ENCODE measurements around the gene MIX23. TPM values are rescaled to one million over a fixed set of nuclear protein-coding genes. Genes with fewer than 3 reads are reported as not detected.

Gene MIX23
- 92.6 and 114 TPM in 2 replicates for total RNA-seq (2014; rRNA removed; shearing (Covaris generic))

DNA sequence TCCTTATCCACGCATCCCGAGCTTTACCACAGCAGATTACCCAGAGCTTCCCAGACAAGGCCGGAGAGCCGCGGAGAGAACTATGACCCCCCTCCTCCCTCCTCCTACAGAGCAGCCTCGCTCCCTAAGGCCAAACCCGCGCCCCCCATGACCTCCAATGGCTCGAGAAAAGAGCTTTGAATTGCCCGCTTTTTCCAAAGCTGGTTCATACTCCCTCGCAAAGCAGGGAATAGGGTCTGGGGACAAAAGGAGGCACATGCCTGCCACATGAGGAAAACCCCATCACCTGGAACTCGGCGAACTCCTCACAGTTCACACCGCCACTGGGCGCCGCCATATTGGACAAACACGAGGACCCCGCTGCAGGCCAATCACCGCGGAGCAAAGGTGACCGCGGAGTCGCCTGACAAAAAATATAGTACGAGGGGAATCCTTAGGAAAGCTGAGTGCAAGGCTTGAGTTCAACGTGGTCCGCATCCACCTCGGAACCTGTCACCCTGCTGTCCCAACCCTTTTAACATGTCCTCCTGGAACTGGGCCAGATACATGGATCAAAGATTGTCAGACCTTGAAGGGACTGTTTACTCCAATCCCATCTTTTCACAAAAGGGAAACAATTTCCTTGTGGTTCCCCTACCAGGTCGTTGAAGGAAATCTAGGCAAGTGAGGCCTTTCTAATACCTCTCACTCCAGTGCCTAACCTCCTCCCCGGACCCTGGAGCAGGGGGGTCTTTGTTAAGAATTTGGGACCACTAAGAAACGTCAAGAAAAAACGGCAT is at the start of gene MIX23:
TSS of gene MIX23 (minus strand) at position 344 of the 779 bp plus-strand sequence. CDS start at position 337, 7 bp downstream.

DNA sequence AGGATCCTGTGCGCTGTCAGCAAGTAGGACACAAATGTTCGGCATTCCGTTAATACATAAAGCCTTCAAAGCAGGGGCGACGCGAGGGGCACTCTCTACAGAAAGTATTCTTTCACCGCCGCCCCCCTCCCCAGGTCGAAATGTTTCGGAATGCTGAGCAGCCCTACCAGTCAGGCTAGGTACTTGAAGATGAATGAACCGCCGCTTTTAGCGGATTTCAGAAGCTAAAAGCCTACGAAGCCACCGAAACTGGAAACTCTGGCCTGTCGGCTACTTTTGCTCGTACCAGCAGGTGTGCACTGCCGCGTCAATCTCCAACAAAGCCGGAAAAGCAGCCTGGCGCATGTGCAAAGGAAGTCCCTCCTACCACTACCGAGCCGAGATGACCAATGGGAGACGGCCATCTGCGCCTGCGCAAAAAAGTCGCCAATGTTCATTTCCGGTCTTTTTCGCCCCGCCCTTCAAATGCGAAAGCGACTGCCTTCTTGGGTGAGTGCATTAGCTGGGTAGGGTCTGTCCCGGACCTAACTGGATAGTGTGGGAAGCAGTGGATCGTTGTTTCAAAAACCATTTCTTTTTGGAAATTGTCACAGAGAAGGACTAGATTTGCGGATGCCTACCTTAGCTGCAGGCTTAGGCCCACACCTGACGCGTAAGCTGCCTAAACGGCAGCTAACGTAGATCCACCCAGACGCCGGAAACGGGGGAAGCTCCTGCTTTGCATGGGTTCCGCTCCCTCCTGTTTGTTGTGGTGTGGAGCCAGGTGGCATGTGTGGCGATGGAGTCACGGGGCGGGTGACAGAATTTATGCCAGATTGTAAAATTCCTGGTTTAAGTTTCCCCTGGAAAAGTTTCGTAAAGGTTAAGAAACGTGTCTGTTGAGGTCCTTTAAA is 33.0 kb upstream of the MIX23 start, which contains the start of gene WDR5B:
TSS of gene WDR5B (minus strand) at position 301 of the 893 bp plus-strand sequence. CDS start 534 bp downstream, outside the sequence.

DNA sequence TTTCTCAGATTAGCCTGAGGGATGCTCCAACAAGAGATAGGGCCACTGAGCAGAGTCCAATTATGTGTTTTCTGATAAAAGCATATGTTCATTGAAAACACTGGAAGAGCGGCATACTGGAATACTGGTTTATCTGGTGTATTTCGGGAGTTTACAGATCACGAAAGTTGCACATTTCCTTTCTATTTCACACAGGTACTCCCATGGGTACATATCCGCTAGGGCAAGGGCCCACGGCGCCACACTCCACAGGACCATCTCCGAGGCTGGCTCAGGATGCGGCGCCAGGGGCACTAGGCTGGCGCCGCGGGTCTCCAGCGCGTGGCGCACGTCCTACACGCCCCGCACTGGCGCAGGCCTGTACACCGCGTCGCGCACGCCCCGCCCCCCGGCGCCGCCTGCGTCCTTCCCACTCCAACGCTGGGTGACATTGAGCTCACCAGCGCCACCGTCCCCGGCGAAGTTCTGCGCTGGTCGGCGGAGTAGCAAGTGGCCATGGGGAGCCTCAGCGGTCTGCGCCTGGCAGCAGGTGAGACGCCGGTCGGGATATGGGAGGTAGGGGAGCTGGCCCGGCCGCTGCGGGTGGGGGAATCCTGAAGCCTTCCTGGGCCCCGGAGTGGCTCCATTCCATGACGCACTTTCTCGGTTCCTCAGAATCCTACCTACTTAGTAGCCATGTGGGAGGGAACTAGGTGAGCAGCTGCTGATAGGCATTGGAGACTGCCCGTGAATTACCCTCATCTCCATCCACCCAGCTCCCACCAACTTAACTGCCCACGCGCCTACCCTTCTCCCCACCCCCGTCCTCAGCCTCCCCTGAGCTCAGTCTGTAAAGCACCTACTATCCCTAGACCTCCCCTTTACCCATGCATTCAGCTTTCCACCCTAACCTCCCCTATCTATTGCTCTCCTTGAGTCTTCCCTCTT is 1.0 kb upstream of the MIX23 start, which contains the start of gene FAM162A:
TSS of gene FAM162A (plus strand) at position 412 of the 927 bp plus-strand sequence. CDS start at position 496, 84 bp downstream.

DNA sequence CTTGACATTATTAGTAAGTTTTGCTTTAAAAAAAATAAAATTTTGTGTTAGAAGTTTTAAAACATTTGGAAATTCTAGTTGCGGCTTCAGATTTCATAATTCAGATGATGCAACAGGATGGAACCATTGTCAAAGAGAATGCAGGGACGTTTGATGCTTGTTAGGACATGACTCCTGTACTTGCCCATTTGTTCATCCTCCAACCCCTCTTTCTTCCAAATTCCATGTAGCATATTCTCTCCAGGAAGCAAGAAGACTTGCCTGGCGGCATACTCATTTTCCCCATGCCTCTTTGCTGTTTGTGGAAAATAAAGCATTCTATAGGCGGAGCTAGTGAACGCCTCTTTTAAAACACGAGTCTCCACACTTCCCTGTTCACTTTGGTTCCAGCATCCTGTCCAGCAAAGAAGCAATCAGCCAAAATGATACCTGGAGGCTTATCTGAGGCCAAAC is 58.1 kb downstream of the MIX23 start, which contains the start of gene CSTA:
TSS of gene CSTA (plus strand) at position 378 of the 453 bp plus-strand sequence. CDS start at position 423, 45 bp downstream.

Small RNA genes within 50 kb of the gene (small RNA-seq; reads per million reads assigned to genes)
- not detected for gene AC083798.1

Other genes with a start within 250 kb of the MIX23 start
- gene CASR, start 199.6 kb downstream of the MIX23 start, total RNA-seq (2014; rRNA removed; shearing (Covaris generic)), result not detected in 2 replicates
- gene CSTA, start 58.0 kb downstream of the MIX23 start, total RNA-seq (2014; rRNA removed; shearing (Covaris generic)), result not detected in 2 replicates
- gene FAM162A, start 951 bp upstream of the MIX23 start, total RNA-seq (2014; rRNA removed; shearing (Covaris generic)), result 28.5 and 50.6 TPM in 2 replicates
- 3.5 and 4.3 TPM in 2 replicates for gene WDR5B, start 32.8 kb upstream of the MIX23 start, total RNA-seq (2014; rRNA removed; shearing (Covaris generic))
- 22.9 and 24.0 TPM in 2 replicates for gene KPNA1, start 131.7 kb upstream of the MIX23 start, total RNA-seq (2014; rRNA removed; shearing (Covaris generic))
- gene PARP9, start 181.1 kb upstream of the MIX23 start, total RNA-seq (2014; rRNA removed; shearing (Covaris generic)), result 7.2 and 7.6 TPM in 2 replicates
- gene DTX3L, start 181.1 kb upstream of the MIX23 start, total RNA-seq (2014; rRNA removed; shearing (Covaris generic)), result 11.8 and 12.4 TPM in 2 replicates
- not detected in 2 replicates for gene PARP15, start 194.4 kb upstream of the MIX23 start, total RNA-seq (2014; rRNA removed; shearing (Covaris generic))